GM21381 (cell line): ENCODE data around the gene THSD4.
"Not testable (repeated sequence)": the region's sequence is repeated elsewhere in the genome, so short reads cannot be mapped to it uniquely, and the experiment has no call there.

Experiments used
- ATAC-seq: cut with Tn5 transposase; IDR thresholded peaks from one replicate; pipeline ENCODE4 v1.9.1; 2021; ENCODE audit warnings: mild to moderate bottlenecking, moderate library complexity; ENCODE audit not compliant: unreplicated experiment

THSD4 gene

DNA sequence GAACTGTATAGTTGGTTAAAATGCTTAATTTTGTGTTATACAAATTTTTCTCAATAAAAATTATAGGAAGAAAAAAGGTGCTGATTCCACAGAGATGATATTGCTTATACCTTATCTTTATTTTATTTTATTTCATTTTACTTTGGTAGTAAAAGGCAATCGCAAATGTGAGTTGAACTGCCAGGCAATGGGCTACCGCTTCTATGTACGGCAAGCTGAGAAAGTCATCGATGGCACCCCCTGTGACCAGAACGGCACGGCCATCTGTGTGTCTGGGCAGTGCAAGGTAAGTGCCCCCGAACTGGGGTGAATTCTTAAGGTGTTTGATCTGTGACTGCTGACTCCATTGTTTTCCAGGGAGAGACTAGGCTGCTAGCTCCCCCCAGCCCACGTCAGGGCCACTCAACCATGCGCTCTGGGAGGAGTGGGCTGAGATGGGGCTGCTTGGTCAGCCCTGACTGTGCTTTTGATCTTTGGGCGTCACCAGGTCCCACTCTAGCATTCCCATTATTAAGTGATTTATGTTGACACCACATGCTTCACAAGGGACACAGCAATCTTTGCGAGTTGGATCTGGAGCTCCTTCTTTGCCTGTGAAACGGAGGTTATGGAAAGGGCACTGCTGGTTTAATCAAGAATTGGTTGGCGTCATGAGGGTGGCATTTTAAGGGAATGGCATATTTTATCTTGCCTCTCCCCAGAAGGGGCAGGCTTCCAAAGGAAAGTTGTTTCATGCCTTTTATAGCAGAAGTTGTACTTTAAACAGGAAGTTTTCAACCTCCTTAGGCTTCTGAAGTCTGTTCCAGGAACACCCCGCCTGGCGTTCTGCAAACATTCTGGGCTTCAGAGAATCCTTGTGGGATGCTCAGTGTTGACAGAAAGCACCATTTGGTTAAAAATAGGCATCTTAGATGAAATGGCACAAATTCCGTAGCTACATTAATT is 296.5 kb downstream of the THSD4 start:
- ATAC-seq, result no peak

DNA sequence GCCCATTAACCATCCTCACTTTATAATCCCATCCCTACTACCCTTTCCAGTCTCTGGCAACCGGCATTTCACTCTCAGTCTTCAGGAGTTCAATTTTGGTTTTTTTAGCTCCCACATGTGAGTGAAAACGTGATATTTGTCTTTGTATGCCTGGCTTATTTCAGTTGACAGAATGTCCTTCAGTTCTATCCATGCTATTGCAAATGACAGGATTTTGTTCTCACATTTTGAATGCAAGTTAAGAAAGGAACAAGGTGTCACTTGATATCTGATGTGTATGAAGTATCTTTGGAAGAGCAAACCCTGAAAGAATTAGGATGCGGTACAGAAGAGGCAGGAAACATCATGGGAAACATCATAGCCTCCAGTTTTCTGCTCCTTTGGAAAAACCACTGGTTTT is 298.1 kb downstream of the THSD4 start:
- ATAC-seq, result no peak

DNA sequence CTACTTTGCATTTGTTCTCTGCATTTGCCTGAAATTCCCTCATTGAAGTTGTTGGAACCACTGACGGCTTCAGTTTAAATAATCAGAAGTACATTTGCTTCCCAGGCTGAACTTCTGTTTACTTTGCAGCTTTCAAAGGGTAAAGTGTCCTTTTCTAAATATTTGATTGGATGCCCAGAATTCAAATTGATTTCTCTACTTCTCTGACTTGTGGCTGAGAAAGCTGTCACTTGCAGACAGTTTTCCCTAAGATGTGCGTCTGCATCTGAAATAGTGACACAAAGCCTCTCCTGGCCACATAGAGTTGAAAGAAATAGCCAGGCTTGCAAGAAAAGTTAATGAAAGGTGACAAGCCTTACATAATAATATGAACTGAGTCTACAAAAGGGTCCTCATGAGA is 299.6 kb downstream of the THSD4 start:
- no peak for ATAC-seq

DNA sequence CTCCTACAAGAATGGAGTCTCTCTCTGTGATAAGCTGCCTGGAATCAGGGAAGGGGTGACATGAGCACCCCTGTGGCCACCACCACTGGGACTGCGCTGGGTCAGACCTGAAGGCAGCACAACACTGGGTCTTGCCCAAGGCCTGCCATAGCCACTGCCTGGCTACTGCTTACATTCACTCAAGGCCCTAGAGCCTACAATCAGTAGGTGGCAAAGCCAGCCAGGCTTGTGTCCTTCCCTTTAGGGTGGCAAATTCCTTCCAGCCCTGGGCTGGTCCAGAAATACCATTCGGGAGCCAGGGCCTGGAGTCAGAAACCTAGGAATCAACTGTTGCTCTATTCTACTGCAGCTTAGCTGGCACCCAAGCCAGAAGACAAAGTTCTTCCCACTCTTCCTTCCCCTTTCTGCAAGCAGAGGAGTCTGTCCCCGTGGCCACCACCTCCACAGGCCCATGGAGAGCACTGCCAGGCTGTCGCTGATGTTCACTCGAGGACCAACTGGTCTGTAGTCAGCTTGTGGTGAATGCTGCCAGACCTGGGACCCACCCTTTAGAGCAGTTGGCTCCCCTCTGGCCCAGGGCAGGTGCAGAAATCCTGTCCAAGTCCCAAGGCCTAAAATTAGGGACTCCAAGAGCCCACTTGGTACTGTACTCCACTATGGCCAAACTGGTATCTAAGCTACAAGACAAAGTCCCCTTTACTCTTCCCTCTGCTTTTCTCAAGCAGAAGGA is 307.4 kb downstream of the THSD4 start:
- no peak for ATAC-seq

DNA sequence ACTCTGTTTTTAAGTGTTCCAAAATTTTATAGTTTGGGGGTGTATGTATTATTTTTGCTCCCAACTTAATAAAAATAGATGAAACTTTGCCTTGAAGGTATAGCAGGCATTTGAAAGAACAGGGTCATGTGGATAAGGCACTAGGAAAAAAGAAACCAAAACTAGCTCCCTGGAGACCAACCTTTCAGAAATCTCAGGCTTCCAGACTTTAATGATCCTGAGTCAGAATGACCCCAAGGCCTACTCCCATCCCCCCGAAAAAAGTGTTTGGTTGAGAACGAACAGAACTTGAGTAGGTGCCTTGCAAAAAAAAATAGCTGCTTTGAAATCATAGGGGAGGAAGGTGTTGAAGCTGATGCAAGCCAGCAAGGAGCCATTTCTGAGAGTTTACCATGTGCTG is 309.5 kb downstream of the THSD4 start:
- no peak for ATAC-seq

DNA sequence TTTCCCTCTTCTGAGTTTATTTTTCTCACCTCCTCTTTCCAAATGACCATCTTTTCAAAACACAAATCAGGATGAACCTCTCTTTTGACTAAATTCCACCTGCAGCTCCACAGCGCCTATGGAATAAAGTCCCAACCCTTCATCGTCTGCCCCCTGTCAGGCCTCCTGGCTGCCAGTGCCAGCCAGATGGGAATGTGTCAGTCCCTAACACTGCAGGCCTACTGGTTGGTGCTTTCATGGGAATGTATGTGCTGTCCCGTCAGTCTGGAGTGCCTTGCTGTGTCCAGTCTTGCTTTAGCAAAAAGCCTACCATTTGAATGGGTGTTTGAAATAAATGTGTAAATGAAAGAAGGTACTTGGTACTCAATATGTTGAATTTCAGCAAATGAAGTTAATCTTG is 310.1 kb downstream of the THSD4 start:
- ATAC-seq, result no peak

DNA sequence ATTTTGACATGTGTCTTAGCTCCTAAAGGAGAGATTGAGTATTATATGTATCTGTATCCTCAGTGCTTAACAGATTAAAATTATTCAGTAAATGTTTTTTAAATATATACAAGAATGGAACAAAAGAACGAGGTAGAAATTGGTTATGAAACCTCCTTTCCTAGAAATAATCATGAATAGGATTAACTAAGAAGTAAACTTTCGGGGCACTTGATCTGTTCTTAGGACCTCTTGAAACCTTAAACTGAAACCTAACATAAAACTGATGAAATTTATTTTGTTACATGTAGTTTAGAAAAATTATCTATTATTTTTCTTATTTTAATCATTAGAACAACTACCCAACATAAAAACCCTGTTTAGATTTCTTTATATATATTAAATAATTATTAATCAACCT is 311.5 kb downstream of the THSD4 start:
- no peak for ATAC-seq

DNA sequence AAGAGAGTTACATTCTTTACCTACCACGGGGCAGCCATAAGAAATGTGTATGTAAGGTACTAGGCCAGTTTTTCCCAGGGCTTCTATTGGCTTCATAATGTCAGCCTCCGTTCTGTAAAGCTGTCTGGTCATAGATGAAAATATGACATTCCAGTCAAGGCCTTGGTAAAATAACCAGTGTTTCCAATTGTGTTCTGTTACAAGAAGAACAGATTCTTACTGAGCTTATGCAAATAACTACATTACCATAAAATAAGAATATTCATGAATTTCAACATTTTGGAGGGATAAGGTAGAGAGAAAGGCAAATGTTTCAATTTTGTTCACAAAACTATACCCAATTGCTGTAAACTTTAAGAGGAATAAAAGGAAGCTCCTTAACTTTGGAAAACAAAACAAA is 315.5 kb downstream of the THSD4 start:
- ATAC-seq, result no peak

DNA sequence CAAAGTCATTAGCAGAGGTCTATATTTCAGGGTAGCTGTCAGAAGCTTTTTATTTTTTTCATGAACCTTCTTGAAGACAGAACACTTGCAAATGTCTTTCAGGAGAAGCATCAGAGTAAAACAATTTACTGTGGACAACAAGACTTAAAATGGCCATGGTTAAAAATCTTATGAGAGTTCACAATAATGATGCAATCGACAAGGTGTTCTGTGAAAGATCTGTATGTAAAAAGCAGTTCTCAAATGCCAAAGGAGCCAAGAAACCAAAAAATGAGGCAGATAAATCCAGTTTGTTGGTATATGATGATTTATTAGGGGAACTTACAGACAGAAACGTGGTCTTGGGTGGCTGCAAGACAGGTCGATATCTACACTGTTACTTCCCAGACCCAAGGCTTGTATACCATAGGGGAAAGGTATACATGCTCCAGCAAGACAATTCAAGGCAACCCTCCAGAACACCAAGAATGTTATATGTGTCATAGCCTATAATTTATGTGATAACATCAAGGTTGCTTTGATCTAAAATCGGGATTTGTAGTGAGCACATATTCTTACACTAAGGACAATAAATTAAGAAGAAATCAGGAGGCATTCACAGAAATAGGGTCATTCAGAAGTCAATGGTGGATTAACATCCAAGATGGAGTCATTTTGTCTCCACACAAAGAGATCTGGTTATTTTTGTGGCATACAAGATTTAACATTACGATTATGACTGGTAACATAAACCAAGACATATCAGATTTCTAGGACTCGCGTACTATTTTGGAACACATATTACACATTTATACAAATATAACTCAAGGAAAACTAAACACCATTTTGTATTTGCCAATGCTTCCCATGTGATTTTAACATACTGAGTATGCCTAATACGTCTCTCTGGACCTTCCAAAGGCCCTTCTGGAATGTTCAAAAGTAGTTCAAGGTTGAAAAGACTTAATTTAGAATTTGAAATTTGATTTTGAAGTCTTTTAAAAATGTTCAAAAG is 316.4 kb downstream of the THSD4 start:
- no peak for ATAC-seq

DNA sequence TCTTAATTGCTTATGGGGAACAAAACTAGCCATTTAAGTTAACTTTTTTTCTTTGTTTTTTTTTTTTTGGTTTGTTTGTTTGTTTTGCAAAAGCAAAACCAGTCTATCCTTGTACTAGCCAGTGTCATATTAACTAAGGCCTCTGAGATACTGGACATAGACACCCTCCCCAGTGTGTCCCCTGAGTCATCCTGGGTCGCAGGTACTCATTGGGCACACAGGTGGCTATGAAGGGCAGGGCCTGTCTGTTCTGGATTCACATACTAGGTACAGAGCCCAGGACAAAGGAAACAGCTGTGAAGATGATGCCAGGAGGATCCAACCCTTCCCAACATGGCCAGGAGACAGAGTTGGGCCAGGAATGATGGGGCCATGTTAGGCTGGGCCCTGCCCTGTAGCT is 318.1 kb downstream of the THSD4 start:
- ATAC-seq, result no peak

DNA sequence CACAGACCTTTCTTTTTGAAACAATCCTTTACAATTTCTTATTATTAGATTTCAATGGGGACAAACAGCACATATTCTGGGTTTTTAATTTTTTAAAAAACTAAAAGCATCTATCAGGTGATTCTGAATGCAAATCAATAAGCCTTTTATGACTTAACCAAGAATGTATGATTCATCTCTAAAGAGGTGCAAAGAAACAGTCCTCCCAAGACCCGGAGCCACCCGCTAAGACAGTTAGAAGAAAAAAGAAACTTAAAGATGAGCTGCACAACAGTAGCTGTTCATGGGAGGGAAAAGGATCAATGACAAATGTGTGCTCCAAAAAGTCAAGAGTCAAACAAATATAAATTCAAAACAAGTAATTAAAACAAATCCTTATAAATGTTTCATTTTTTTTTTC is 319.5 kb downstream of the THSD4 start:
- ATAC-seq, result no peak

DNA sequence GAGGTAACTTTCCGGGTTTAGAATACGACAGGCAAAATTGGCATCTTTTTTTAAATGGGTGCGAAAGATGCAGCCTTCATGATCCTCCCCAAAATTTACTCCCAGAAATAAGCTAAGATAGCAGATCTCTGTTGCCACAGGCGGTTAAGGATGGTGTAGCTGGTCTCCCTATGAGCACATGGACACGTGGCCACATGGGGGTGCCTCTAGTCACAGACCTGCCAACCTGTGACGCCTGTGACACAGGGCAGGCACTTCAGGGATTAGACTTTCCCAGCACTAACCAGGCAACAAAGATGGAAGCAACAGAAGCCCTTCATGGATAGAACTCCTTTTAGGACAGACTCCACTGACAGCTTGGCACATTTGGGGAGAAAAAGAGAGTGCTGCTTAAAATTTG is 320.3 kb downstream of the THSD4 start:
- ATAC-seq, result no peak

DNA sequence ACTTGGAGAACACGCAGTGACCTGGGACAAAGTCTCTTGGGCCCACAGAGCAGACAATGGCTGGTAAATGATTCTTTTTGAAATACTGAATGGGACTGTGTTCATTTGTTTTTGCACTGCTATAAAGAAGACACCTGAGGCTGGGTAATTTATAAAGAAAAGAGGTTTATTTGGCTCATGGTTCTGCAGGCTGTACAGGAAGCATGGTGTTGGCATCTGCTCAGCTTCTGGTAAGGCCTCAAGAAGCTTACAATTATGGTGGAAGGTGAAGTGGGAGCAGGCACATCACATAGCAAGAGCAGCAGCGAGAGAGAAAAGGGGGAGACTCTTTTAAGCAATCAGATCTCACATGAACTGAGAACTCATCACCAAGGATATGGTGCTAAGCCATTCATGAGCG is 321.6 kb downstream of the THSD4 start:
- ATAC-seq, result no peak

DNA sequence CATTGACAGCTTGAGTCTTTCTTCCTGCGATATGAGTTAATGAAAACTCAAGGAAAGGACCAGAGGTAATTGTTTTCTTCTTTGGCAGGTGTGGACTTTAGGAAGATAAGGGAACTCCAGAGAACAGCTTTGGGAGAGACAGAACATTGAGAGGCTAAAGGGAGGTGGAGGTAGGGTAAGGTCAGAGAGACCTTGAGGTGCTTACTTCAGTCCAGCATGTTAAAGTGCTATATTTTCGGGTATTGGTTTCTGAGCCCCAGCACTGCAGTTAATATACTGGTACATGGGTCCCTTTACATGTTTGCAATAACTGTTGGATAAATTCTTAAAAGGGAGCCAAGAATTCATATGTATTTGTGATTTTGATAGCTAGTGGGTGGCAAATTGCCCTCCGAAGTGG is 322.1 kb downstream of the THSD4 start:
- no peak for ATAC-seq

DNA sequence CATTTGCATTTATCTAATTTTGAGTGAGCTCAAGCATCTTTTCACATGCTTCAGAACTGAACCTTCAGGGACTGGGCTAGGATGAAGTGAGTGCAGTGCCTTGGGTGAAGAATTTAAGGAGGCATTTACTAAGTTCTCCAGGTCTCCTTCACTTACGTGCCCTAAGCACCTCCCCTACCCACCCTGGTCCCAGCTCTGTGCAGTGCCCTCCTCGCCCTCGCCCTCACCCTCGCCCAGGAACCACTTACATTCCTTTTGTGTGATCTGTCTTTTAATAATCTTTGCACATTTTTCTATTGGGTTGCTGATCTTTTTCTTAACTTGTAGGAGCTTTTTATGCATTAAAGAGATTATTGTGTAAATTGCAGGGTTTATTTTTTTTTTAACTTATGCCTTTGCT is 322.6 kb downstream of the THSD4 start:
- no peak for ATAC-seq

DNA sequence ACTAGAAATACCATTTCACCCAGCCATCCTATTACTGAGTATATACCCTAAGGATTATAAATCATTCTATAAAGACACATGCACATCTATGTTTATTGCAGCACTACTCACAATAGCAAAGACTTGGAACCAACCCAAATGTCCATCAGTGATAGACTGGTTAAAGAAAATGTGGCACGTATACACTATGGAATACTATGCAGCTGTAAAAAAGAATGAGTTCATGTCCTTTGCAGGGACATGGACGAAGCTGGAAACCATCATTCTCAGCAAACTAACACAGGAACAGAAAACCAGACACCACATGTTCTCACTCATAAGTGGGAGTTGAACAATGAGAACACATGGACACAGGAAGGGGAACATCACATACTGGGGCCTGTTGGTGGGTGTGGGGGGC is 324.2 kb downstream of the THSD4 start:
- not testable (repeated sequence) for ATAC-seq

DNA sequence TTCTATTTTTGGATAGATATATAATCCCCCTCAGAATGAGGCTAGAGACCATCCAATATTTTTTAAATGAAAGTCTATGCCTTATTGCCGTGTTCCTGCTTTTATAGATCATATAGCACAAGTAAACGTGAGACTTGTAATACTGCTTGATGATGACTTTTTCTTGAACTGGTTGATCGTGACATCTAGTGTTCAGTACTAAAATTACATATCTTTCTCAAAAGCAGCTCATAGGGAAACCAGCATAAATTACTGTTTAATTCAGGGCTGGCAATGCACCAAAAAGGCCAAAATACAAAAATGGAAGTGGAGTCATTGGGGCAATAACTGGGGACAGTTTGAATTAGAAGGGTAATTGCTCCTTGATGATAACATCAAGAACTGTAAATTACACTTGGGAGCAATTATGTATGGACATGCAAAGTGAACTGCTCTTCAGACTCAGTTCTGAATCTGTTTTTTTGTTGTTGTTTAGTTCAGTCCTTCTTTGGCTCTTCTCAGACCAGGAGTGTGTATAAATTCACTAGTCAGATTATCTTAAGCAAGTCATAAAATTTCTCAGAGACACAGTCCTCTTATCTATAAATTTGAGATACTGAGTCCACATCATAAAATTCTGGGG is 325.3 kb downstream of the THSD4 start:
- ATAC-seq, result no peak

DNA sequence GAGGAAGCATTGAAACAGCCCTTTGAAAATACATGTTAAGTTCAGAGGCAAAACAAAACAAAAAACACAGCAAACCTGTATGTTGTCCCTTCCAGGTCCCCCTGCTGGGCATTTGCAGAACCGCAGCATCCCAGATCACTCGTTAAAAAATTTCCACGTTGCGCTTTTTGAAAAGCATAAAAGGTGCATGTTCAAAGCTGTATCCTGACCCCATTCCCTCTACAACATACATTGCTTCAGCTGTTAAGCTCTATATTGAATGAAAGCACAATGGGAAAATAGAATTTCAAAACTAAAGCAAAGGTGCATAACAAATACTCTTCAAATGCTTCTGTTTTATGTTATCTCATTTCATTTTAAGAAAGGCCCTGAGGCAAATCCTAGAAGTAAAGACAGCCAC is 328.3 kb downstream of the THSD4 start:
- ATAC-seq, result no peak

DNA sequence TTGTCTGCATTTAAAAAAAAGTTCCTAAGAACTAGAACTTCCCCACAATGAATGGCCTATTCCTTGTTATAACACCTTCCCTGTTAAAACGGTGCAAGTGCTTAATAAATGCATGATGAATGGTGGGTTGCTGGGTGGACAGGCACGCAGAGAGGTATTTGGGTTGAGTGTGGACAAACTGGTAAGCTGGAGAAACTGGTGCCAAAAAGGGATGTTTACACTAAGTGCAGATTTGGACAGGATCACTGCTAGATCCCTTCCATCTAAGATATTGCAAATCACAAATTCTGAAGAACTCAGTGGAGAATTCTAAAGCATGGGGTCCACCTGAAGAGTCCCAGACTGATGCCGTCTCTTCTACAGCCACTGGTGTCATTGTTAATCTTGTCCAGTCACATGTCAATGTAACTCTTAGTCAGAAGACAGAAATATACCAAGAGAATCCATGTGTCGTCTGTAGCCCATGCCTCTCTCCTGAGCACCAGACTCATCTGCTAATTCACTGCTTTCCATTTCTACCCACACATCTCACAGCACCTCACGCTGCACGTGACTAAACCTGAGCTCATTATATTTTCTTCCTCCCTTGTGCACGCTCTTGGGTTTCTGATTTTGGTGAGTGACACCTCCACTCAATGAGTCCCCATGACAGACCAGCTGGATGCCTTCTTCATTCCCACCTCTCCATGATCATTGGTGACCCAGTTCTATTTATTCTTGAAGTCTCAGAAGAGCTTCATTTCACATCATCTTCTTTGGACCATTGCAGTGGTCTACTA is 328.9 kb downstream of the THSD4 start:
- no peak for ATAC-seq
